Neuronal stem cell (in vitro differentiated cells): ENCODE results near the gene FAM186B.

Source experiments
- DNase-seq: peaks from one replicate; pipeline ENCODE4 v3.0.0-alpha.2; 2013; ENCODE audit warnings: low spot score
- H2AFZ ChIP-seq: one replicate; pipeline ENCODE4 v1.6.1; 2013; ENCODE audit warnings: mild to moderate bottlenecking, low read length, inconsistent platforms
- H2AK5ac ChIP-seq: 2 replicates; pipeline ENCODE4 v1.6.1; 2013; ENCODE audit warnings: low read depth, mild to moderate bottlenecking, inconsistent platforms, low read length, moderate library complexity, mixed read lengths
- H2BK120ac ChIP-seq: 2 replicates; pipeline ENCODE4 v1.6.1; 2013; ENCODE audit warnings: low read depth, mild to moderate bottlenecking, inconsistent platforms, low read length, moderate library complexity, mixed read lengths
- H2BK12ac ChIP-seq: one replicate; pipeline ENCODE4 v1.6.1; 2013; ENCODE audit warnings: low read length, inconsistent platforms
- H2BK15ac ChIP-seq: 2 replicates; pipeline ENCODE4 v1.6.1; 2013; ENCODE audit warnings: mild to moderate bottlenecking, low read length, inconsistent platforms, mixed read lengths
- H2BK5ac ChIP-seq: one replicate; pipeline ENCODE4 v1.6.1; 2013; ENCODE audit warnings: inconsistent platforms, mild to moderate bottlenecking, low read length, moderate library complexity
- H3K14ac ChIP-seq: one replicate; pipeline ENCODE4 v1.6.1; 2013; ENCODE audit warnings: low read length, inconsistent platforms
- H3K18ac ChIP-seq: 2 replicates; pipeline ENCODE4 v1.6.1; 2013; ENCODE audit warnings: low read length, inconsistent platforms
- H3K23ac ChIP-seq: 2 replicates; pipeline ENCODE4 v1.6.1; 2013; ENCODE audit warnings: low read depth, mild to moderate bottlenecking, mixed read lengths, low read length, inconsistent platforms; ENCODE audit not compliant: poor library complexity
- H3K27ac ChIP-seq: replicated peaks from 3 replicates; pipeline ENCODE4 v1.5.1; 2013; ENCODE audit warnings: low read length, inconsistent platforms
- H3K27me3 ChIP-seq, 3 experiments: 2 replicates each; pipeline ENCODE4 v1.6.1; 2013; ENCODE audit warnings: low read length in 3 of 3, mild to moderate bottlenecking in 2 of 3, inconsistent platforms in 1 of 3, low read depth in 1 of 3, mixed read lengths in 1 of 3, moderate library complexity in 1 of 3; ENCODE audit not compliant: control insufficient read depth in 3 of 3, insufficient read depth in 3 of 3
- H3K36me3 ChIP-seq, 2 donors: replicated peaks in 1 of 2; 2 replicates each; pipeline ENCODE4 v1.6.1; 2013; ENCODE audit warnings: low read length in 2 of 2; ENCODE audit not compliant: control insufficient read depth in 2 of 2, insufficient read depth in 2 of 2
- H3K4ac ChIP-seq: 2 replicates; pipeline ENCODE4 v1.6.1; 2013; ENCODE audit warnings: inconsistent platforms, mild to moderate bottlenecking, low read length, moderate library complexity
- H3K4me1 ChIP-seq, 2 donors: 1 replicate in 1 of 2; 2 replicates in 1 of 2; pipeline ENCODE4 v1.6.1; 2013; ENCODE audit warnings: low read length in 2 of 2, low read depth in 1 of 2; ENCODE audit not compliant: control insufficient read depth in 2 of 2, insufficient read depth in 1 of 2
- H3K4me2 ChIP-seq: one replicate; pipeline ENCODE4 v1.6.1; 2013; ENCODE audit warnings: mild to moderate bottlenecking, low read length, inconsistent platforms; ENCODE audit not compliant: insufficient read depth, poor library complexity, severe bottlenecking
- H3K4me3 ChIP-seq, 2 donors: 2 replicates each; pipeline ENCODE4 v1.5.1; 2013; ENCODE audit warnings: low read length in 2 of 2, mild to moderate bottlenecking in 2 of 2, inconsistent platforms in 1 of 2, moderate library complexity in 1 of 2
- H3K79me1 ChIP-seq: one replicate; pipeline ENCODE4 v1.6.1; 2013; ENCODE audit warnings: low read depth, mild to moderate bottlenecking, inconsistent platforms, low read length, moderate library complexity
- H3K9ac ChIP-seq: one replicate; pipeline ENCODE4 v1.6.1; 2013; ENCODE audit warnings: mild to moderate bottlenecking, low read depth, low read length, inconsistent platforms; ENCODE audit not compliant: poor library complexity
- H3K9me3 ChIP-seq, 2 donors: replicated peaks in 1 of 2; 2 replicates each; pipeline versions ENCODE3 to v1.6.1; 2013; ENCODE audit warnings: low read length in 2 of 2, mild to moderate bottlenecking in 2 of 2, inconsistent platforms in 1 of 2, low read depth in 1 of 2, mixed read lengths in 1 of 2, moderate library complexity in 1 of 2; ENCODE audit not compliant: control insufficient read depth in 2 of 2, insufficient read depth in 1 of 2
- H4K8ac ChIP-seq: one replicate; pipeline ENCODE4 v1.6.1; 2013; ENCODE audit warnings: low read depth, mild to moderate bottlenecking, inconsistent platforms, low read length, moderate library complexity
- H4K91ac ChIP-seq: one replicate; pipeline ENCODE4 v1.6.1; 2013; ENCODE audit warnings: low read length, low read depth, mild to moderate bottlenecking, inconsistent platforms; ENCODE audit not compliant: poor library complexity
- WGBS, 2 donors: extraction: QIAGEN DNeasy Blood & Tissue Kit; methylation state at CpG; one replicate each; pipeline ENCODE4 v1.1.7; 2013; ENCODE audit warnings: missing lambda C conversion rate in 2 of 2, mixed read lengths in 1 of 2; ENCODE audit not compliant: insufficient read length in 2 of 2, insufficient replicate concordance in 1 of 2; ENCODE audit errors: extremely low coverage in 2 of 2; 5-methylcytosine and 5-hydroxymethylcytosine counted together

FAM186B gene

GRCh38 chr12:49555631-49556390 is 49.6 kb downstream of the FAM186B start:
- Histone ChIP-seq H3K9ac (no peak overlapping the region), H4K8ac (no peak overlapping the region), H3K4me1 (peaks cover 0 to 4% of the 10 kb centered on the region in 2 donors), H3K14ac (peak overlapping the region; percentile 57), H4K91ac (no peak overlapping the region), H2BK120ac (no peak overlapping the region), H3K4ac (no peak overlapping the region), H3K27me3 (peaks cover 0 to 19% (median 0%) of the 10 kb centered on the region in 3 experiments), H3K4me2 (no peak overlapping the region), H3K9me3 (no peaks in the 10 kb centered on the region), H2BK5ac (peak overlapping the region; percentile 18), H3K23ac (peak overlapping the region; percentile 48), H3K27ac (no peak overlapping the region), H3K36me3 (peaks cover 46 to 47% of the 10 kb centered on the region in 2 donors), H2BK12ac (no peak overlapping the region), H2AK5ac (no peak overlapping the region), H3K18ac (peak overlapping the region; percentile 60), H2AFZ (no peak overlapping the region), H2BK15ac (no peak overlapping the region), H3K79me1 (peaks cover 6% of the 10 kb centered on the region), H3K4me3 (no peak overlapping the region)
- no CpG with 5 or more reads among the region's 18 CpGs for WGBS, 2 donors
- DNase-seq: no peak

DNA sequence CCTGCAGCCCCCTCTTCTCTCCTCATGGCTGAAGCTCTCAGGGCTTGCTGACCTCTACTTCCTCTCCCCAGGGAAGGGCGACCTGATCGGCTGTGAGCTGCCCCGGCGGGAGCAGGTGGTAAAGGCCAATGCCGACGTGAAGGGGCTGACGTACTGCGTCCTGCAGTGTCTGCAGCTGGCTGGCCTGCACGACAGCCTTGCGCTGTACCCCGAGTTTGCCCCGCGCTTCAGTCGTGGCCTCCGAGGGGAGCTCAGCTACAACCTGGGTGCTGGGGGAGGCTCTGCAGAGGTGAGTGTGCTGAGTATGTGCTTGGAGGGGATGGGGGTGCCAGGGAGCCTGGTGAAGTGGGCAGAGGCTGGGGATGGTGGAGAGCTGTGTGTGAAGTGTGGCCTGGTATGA is 51.2 kb downstream of the FAM186B start:
- no peak overlapping the region for H3K4me3 ChIP-seq
- peak overlapping the region; percentile 77 for H2AK5ac ChIP-seq
- H3K23ac ChIP-seq: peak overlapping the region; percentile 92
- peak overlapping the region; percentile 86 for H2BK12ac ChIP-seq
- peaks cover 32% of the 10 kb centered on the region in 2 donors for H3K36me3 ChIP-seq
- H2BK15ac ChIP-seq: peak overlapping the region; percentile 49
- H3K18ac ChIP-seq: no peak overlapping the region
- no CpG with 5 or more reads among the region's 15 CpGs for WGBS, 2 donors
- peaks cover 4 to 10% of the 10 kb centered on the region in 2 donors for H3K4me1 ChIP-seq
- H3K9me3 ChIP-seq: no peaks in the 10 kb centered on the region
- H3K4me2 ChIP-seq: no peak overlapping the region
- no peak overlapping the region for H3K27ac ChIP-seq
- peak overlapping the region; percentile 72 for H2AFZ ChIP-seq
- H4K91ac ChIP-seq: no peak overlapping the region
- peak overlapping the region; percentile 35 for H2BK5ac ChIP-seq
- DNase-seq: no peak
- peaks cover 0 to 34% (median 5%) of the 10 kb centered on the region in 3 experiments for H3K27me3 ChIP-seq
- H3K4ac ChIP-seq: peak overlapping the region; percentile 85
- H3K79me1 ChIP-seq: peaks cover 2% of the 10 kb centered on the region
- H3K14ac ChIP-seq: peak overlapping the region; percentile 5
- H3K9ac ChIP-seq: no peak overlapping the region
- H4K8ac ChIP-seq: no peak overlapping the region
- H2BK120ac ChIP-seq: peak overlapping the region; percentile 54

DNA sequence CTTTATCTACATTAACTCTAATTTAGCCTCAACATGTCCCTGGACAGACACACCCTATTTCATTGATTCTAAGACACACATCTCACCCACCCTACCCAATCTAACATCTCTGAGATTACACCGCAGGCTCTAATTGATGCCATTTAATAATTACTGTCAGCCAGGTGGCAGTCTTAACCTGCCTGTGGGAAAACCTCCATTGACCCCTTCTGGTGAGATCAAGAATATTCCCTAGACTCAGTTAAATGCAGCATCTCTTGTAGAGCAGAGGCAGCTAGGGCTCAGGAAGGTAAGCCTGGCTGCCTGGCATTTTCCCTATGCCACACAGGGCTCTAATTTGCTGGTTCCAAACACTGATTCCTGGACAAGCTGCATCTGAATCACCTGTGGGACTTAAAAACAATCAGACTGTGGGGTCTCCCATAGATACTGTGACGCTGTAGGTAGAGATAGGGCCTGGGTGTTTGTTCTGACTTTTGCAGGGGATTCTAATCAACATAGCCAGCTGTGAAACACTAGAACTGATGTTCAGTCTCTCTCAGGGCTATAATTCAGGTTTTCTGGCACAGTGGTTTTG is 51.8 kb downstream of the FAM186B start:
- Histone ChIP-seq H2AK5ac (no peak overlapping the region), H3K79me1 (peaks cover 3% of the 10 kb centered on the region), H3K27me3 (peaks cover 0 to 40% (median 12%) of the 10 kb centered on the region in 3 experiments), H3K4me3 (no peak overlapping the region), H2AFZ (peak overlapping the region; percentile 72), H3K4ac (no peak overlapping the region), H3K4me1 (peaks cover 4 to 15% of the 10 kb centered on the region in 2 donors), H2BK12ac (no peak overlapping the region), H3K4me2 (no peak overlapping the region), H3K18ac (no peak overlapping the region), H3K9ac (no peak overlapping the region), H4K91ac (no peak overlapping the region), H3K27ac (no peak overlapping the region), H2BK15ac (no peak overlapping the region), H4K8ac (no peak overlapping the region), H2BK120ac (no peak overlapping the region), H3K36me3 (peaks cover 25 to 26% of the 10 kb centered on the region in 2 donors), H3K23ac (peak overlapping the region; percentile 92), H2BK5ac (peak overlapping the region; percentile 35), H3K9me3 (no peaks in the 10 kb centered on the region), H3K14ac (no peak overlapping the region)
- DNase-seq: no peak
- WGBS, 2 donors: no CpG with 5 or more reads among the region's 2 CpGs

GRCh38 chr12:49552899-49553298 is 52.5 kb downstream of the FAM186B start:
- H3K4me1 ChIP-seq: peaks cover 4 to 15% of the 10 kb centered on the region in 2 donors
- peak overlapping the region; percentile 60 for H2BK12ac ChIP-seq
- no peak overlapping the region for H3K4me2 ChIP-seq
- no peak overlapping the region for H3K4ac ChIP-seq
- no peaks in the 10 kb centered on the region for H3K9me3 ChIP-seq
- peaks cover 4% of the 10 kb centered on the region for H3K79me1 ChIP-seq
- H4K8ac ChIP-seq: no peak overlapping the region
- H3K18ac ChIP-seq: no peak overlapping the region
- peaks cover 19% of the 10 kb centered on the region in 2 donors for H3K36me3 ChIP-seq
- WGBS, 2 donors: no CpG with 5 or more reads among the region's 8 CpGs
- no peak overlapping the region for H3K9ac ChIP-seq
- H2BK15ac ChIP-seq: no peak overlapping the region
- H3K4me3 ChIP-seq: no peak overlapping the region
- H2AFZ ChIP-seq: no peak overlapping the region
- no peak overlapping the region for H3K14ac ChIP-seq
- H2BK5ac ChIP-seq: no peak overlapping the region
- no peak for DNase-seq
- H4K91ac ChIP-seq: no peak overlapping the region
- H3K27me3 ChIP-seq: peaks cover 0 to 47% (median 18%) of the 10 kb centered on the region in 3 experiments
- H2BK120ac ChIP-seq: no peak overlapping the region
- H2AK5ac ChIP-seq: no peak overlapping the region
- H3K27ac ChIP-seq: no peak overlapping the region
- H3K23ac ChIP-seq: no peak overlapping the region
